GM19463 (cell line): ENCODE measurements around the gene ST8SIA4.
A peak's percentile ranks its signal among the peaks of the same experiment; 100 is the strongest.

Experiments used
- ATAC-seq: cut with Tn5 transposase; IDR thresholded peaks from one replicate; pipeline ENCODE4 v1.9.1; 2021; ENCODE audit warnings: mild to moderate bottlenecking, moderate library complexity; ENCODE audit not compliant: unreplicated experiment

Gene ST8SIA4, protein sequence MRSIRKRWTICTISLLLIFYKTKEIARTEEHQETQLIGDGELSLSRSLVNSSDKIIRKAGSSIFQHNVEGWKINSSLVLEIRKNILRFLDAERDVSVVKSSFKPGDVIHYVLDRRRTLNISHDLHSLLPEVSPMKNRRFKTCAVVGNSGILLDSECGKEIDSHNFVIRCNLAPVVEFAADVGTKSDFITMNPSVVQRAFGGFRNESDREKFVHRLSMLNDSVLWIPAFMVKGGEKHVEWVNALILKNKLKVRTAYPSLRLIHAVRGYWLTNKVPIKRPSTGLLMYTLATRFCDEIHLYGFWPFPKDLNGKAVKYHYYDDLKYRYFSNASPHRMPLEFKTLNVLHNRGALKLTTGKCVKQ

DNA sequence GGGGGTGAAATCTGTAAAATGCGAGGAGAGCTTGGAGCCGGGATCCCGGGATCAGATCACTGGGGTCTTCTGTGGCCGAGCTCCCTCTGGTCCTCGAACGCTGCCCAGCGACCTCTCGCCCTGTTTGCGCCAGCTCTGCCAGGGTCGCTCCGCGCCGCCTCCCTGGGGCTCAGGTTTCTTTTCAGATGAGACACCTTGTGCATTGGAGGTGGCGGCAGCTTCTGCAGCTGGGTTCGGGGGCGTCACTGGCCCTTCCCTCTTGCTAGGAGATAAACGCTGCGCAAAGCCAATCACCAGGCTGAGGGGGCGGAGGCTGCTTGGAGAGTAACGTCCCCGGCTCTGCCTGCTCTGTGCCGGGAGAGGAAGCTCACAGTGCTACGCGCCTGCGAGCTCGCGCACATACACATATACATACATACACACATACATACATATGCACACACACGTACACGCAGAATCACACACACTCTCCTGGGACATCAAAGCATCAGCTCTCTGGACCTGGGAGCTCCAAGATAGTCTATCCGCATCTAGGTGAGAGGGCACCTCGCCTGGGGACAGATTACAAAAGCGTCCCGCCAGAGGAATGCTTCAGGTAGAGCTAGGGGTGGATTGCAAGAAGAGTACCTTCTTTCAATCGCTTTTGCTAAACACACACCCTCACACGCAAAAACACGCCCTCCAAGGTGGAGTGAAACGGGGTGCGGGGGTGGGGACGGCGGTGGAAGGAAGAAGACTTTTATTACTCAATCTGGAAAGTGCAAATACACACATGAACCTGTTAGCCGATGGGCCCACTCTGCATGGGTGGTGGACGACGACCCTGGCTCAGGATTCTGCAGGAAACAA is at the start of gene ST8SIA4:
TSS of gene ST8SIA4 (minus strand) at position 244 of the 849 bp plus-strand sequence. CDS start 327 bp downstream, outside the sequence.
- peak; percentile 65 for ATAC-seq

- no peak for ATAC-seq
Observed at GRCh38 chr5:100950985-100951384, 47.9 kb upstream of the ST8SIA4 start.

- no peak for ATAC-seq
Observed at GRCh38 chr5:100913298-100913697, 10.2 kb upstream of the ST8SIA4 start.

DNA sequence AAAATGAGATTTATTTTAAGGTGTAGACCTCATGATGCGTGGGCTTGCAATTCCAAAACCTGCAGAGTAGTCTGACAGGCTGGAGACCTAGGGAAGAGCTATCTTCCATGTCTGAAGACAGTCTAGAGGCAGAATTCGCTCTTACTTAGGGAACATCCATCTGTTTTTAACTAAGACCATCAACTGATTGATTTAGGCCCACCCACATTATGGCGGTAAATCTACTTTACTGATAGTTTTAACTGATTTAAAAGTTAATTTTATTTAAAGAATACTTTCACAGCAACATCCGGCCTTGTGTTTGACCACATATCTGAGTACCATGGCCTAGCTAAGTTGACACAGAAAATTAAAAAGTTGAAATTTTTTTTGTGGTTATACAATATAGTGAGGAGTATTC is 6.0 kb upstream of the ST8SIA4 start:
- ATAC-seq, result no peak

DNA sequence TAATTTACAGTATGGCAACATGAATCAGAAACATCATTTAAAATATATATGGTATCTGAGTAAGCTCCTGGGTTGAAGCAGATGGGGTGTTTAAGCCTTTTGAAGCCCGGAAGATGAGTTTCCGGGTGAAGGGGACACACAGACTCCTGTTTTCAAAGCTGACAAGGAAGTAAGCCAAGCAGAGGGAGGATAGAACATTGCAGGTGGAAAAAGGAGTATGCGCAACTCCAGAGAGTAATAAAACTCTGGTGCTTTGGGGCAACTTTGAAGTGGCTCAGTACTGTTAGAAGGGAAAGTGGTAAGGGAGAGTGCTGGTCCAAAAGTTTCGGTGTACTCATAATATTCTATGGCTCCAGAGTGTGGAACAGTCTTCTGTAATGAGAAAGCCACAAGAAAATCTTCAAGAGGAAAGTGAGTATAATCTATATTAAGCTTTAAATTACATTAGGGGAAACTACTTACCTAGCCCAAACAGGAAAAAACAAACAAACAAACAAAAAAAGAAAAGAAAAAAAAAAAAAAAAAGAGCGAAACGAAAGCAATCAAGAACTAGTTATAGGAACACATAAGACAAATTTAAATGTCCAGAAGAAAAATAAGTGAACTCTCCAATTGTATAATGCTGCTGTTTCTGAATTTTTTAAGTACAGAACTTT is 2.3 kb upstream of the ST8SIA4 start:
- no peak for ATAC-seq

- ATAC-seq, result peak; percentile 21
Observed at GRCh38 chr5:100904259-100904861, 1.3 kb upstream of the ST8SIA4 start.

- no peak for ATAC-seq
Observed at GRCh38 chr5:100902440-100903038, 543 bp downstream of the ST8SIA4 start.

GRCh38 chr5:100901821-100902341 is 1.2 kb downstream of the ST8SIA4 start:
- no peak for ATAC-seq

GRCh38 chr5:100900796-100901781 is 2.0 kb downstream of the ST8SIA4 start:
- peak; percentile 36 for ATAC-seq

- peak; percentile 10 for ATAC-seq
Observed at GRCh38 chr5:100900142-100900795, 2.8 kb downstream of the ST8SIA4 start.

- no peak for ATAC-seq
Observed at GRCh38 chr5:100899675-100900074, 3.4 kb downstream of the ST8SIA4 start.

GRCh38 chr5:100898504-100899346 is 4.4 kb downstream of the ST8SIA4 start:
- no peak for ATAC-seq

DNA sequence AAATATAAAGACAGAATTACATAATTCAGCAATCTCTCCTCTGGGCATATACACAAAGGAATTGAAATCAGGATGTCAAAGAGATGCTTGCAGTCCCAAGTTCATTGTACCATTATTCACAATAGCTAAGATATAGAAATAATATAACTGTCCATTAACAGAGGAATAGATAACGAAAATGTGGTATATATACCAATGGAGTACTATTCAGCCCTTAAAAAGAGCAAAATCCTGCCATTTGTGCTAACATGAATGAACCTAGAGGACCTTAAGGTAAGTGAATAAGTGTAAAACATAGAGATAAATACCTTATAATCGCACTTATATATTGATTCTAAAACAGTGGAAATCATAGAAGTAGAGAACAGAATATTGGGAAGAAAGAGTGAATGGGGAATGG is 7.0 kb downstream of the ST8SIA4 start:
- no peak for ATAC-seq

- peak; percentile 77 for ATAC-seq
Observed at GRCh38 chr5:100890461-100891008, 12.5 kb downstream of the ST8SIA4 start.

DNA sequence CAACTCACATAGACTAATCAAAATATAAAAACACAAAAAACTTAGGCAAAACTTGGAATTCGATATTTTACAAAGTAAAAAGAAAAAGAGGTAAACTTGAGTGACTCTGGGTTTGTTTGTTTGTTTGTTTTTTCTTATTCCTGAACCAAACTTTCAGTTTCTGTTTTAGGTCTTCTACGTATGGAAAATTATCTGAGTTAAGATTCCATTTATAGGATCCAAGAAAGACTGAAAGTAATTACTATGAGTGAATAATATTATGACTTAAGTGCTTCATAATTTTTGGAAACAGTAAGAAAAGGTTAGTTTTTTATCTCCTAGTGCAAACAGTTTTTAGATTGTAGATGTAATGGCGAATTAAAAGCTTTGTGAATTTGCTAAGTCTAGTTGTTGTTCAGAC is 13.2 kb downstream of the ST8SIA4 start:
- no peak for ATAC-seq

DNA sequence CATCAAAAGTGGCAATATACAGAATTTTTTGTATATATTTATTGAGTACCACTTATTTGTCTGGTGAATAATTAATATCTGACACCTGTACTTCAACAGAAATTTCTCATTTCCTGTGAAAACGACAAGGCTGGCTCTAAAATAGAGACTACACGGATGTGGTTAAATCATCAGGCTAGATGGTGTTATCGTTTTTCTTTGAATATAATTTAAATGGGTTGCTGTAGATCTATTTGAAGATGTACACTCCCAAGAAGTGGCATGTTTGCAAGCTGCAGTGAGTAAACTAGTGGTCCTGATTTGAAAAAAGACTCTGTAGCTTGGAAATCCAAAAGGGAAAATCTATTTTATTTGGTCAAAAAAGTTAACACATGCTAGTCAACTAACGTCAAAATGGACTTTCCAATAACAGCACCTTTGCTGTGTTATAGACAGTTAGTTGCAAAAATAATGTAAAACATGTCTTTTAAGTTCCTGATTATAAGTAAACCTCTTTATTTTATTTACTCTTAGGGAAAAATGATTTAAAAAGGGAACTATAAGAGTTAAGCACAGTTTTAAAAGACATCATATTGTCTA is 13.8 kb downstream of the ST8SIA4 start:
- ATAC-seq, result peak; percentile 58

- no peak for ATAC-seq
Observed at GRCh38 chr5:100877274-100877673, 25.8 kb downstream of the ST8SIA4 start.
